Lower leg skin (tissue), 4 donors: ENCODE measurements around the gene KRTAP10-3. TPM values are rescaled to one million over a fixed set of nuclear protein-coding genes. Genes with fewer than 3 reads are reported as not detected.
A peak's percentile ranks its signal among the peaks of the same experiment; 100 is the strongest.
"Not testable (repeated sequence)": the region's sequence is repeated elsewhere in the genome, so short reads cannot be mapped to it uniquely, and the experiment has no call there.

Source experiments
- DNase-seq, 2 donors: peaks; one replicate each; pipeline ENCODE4 v3.0.0-alpha.2; 2019; ENCODE audit warnings: low spot score in 2 of 2
- H3K4me3 ChIP-seq: fragments of 200-600 bp; sonication (generic); 2 replicates; pipeline ENCODE4 v1.5.1; 2017; ENCODE audit warnings: mild to moderate bottlenecking, low read depth; ENCODE audit not compliant: poor library complexity, severe bottlenecking
- POLR2A ChIP-seq, 2 donors: fragments of 450-650 bp; IDR thresholded peaks; one replicate each; pipeline ENCODE4 v1.6.1; 2016 to 2017; ENCODE audit warnings: antibody characterized with exemption in 2 of 2, mild to moderate bottlenecking in 1 of 2, moderate library complexity in 1 of 2
- WGBS, 2 donors: methylation state at CpG; one replicate each; pipeline ENCODE4 v1.1.5; 2018; 5-methylcytosine and 5-hydroxymethylcytosine counted together
- intact Hi-C: fragments of 100-400 bp; cut with DNase I; formaldehyde crosslinking; loops from one replicate; pipeline ENCODE4 v1.15.0; 2023; ENCODE audit warnings: low total_unique reads
- total RNA-seq, 4 donors: library from RNA; depleted of rRNA; stranded (reverse); fragments of >200 nt; gene quantifications; one replicate each; pipeline ENCODE4 v1.1.0, GENCODE V29; 2016
- TF ChIP-seq, protein P1 (sequence below), 3 donors: fragments of 450-650 bp; IDR thresholded peaks; one replicate each; pipeline ENCODE4 v1.5.1; 2016; ENCODE audit warnings: antibody characterized with exemption in 3 of 3, mild to moderate bottlenecking in 3 of 3, moderate library complexity in 2 of 3

KRTAP10-3 gene
- total RNA-seq, 4 donors from 2014 or later = 4.8 TPM; not detected in 3

DNA sequence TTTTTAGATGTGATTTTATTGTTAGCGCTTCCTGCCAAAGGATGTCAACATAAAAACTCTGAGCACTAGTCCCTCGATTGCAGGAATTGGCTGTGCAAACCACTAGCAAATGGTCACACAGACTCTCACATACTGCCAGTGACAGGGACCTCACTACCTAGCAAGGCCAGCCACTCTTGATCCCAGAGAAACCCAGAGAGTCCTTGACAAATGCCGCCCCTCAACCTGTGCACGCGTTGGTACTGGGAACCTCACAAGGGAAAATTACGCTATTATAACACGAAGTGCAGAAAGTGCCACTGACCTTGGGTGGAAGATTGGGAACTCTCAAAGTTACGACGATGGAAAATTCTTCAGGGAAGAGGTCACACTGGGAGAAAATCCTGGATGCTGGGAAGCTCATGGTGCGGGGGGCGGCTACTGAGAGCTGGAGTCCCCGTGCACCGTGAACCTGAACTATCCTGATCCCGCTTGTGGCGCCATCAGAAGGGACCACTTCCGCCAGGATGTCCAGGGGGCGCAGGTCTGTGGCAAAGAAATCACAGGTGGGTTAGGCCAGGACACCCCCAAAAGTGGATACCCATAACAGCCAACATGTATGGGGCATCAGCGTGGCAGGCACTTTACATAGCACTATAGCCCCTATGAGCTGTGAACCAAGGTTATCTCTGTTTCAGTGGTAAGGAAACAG lies 9.0 kb upstream of the KRTAP10-3 start:
- 91 to 92% methylated on average over 18 of the region's 18 CpGs for WGBS, 2 donors
- intact Hi-C loops = no loop called here
- TF ChIP-seq, protein P1, sequence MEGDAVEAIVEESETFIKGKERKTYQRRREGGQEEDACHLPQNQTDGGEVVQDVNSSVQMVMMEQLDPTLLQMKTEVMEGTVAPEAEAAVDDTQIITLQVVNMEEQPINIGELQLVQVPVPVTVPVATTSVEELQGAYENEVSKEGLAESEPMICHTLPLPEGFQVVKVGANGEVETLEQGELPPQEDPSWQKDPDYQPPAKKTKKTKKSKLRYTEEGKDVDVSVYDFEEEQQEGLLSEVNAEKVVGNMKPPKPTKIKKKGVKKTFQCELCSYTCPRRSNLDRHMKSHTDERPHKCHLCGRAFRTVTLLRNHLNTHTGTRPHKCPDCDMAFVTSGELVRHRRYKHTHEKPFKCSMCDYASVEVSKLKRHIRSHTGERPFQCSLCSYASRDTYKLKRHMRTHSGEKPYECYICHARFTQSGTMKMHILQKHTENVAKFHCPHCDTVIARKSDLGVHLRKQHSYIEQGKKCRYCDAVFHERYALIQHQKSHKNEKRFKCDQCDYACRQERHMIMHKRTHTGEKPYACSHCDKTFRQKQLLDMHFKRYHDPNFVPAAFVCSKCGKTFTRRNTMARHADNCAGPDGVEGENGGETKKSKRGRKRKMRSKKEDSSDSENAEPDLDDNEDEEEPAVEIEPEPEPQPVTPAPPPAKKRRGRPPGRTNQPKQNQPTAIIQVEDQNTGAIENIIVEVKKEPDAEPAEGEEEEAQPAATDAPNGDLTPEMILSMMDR (IDR thresholded peaks at IDR 0.05) = no peak
- no peak for TF ChIP-seq POLR2A (IDR thresholded peaks at IDR 0.05)
- H3K4me3 ChIP-seq = no peak overlapping the region
- peak in 1 of 2 donors; percentile 46 for DNase-seq

DNA sequence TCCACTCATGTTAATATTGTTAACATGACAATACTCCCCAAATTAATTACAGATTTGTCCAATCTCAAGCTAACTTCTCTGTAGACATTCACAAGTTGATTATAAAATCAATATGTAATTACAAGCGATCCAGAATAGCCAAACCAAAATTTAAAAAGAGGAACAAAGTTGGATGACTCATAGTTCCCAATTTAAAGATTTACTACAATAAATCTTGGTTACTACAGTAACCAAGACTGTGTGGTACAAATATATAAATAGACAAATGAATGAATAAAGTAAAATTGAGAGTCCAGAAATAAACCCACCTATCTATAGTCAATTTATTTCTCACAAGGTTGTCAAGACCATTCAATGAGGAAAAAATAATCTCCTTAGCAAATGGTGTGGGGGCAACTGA lies 7.8 kb upstream of the KRTAP10-3 start:
- 38 to 50% methylated on average over 1 of the region's 1 CpG for WGBS, 2 donors
- no peak for DNase-seq
- intact Hi-C loops = no loop called here

DNA sequence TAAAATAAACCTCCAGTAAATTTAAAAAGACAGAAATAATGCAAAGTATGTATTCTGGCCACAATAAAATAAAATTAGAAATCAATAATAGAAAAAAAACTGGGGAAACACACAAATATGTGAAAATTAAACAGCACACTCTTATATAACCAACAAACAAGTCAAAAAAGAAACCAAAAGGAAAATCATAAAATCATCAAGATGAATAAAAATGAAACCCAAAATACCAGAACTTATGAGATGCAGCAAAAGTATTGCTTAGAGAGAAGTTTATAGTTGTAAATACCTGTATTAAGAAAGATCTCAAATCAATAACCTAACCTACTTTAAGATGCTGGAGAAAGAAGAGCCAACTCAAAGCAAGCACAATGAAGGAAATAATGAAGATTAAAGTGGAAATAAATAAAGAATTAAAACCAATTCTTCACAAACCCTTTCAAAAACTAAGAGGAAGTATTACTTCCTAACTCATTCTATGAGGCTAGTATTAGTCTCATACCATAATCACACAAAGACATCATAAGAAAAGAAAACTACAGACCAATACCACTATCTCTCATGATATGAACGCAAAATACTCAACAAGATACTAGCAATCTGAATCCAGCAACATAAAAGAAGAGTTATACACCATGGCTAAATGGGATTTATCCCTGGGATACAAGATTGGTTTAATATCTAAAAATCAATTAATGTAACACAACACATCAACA lies 6.4 kb upstream of the KRTAP10-3 start:
- intact Hi-C loops = no loop called here
- no peak overlapping the region for H3K4me3 ChIP-seq
- 79 to 80% methylated on average over 1 of the region's 1 CpG for WGBS, 2 donors
- no peak for DNase-seq
- TF ChIP-seq, protein P1 (IDR thresholded peaks at IDR 0.05) = no peak
- TF ChIP-seq POLR2A (IDR thresholded peaks at IDR 0.05) = no peak

More for the DNA sequence above, 7.8 kb upstream of the KRTAP10-3 start:
- no peak for TF ChIP-seq POLR2A (IDR thresholded peaks at IDR 0.05)
- TF ChIP-seq, protein P1 (IDR thresholded peaks at IDR 0.05) = no peak
- no peak overlapping the region for H3K4me3 ChIP-seq

DNA sequence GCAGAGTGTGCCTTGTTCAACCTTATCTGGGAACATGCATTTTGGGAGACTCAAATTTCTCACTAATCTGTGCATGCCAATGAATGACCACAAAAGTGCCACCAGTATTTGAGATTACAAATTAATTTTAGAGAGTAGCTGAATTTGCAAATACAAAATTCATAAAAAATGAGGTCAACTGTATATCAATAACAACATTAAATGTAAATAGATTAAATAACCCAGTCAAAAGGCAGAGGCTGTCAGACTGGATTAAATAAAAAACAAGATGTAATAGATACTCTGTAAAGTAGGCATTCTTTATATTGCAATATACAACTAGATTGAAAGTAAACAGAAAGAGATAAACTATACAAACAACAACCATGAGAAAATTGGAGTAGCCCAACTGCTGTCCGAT lies 5.5 kb upstream of the KRTAP10-3 start:
- intact Hi-C loops = no loop called here
- WGBS, 2 donors = 97 to 100% methylated on average over 1 of the region's 1 CpG
- DNase-seq = no peak
- TF ChIP-seq, protein P1 (IDR thresholded peaks at IDR 0.05) = no peak
- TF ChIP-seq POLR2A (IDR thresholded peaks at IDR 0.05) = no peak
- H3K4me3 ChIP-seq = no peak overlapping the region

DNA sequence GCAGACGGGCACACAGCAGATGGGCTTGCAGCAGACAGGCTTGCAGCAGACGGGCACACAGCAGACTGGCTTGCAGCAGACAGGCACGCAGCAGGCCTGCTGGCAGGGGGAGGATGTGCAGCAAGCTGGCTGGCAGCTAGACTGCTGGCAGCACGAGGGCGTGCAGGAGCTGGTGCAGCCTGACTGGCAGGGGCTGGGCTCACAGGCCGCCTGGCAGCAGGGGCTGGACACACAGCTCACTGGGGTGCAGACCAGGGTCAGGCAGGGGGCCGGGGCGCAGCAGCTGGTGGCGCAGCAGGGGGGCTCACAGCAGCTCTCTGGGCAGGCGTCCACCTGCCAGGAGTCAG lies 293 bp downstream of the KRTAP10-3 start:
- H3K4me3 ChIP-seq, intact Hi-C loops: not testable (repeated sequence)
- WGBS, 2 donors = 74 to 77% methylated on average over 10 of the region's 10 CpGs
- DNase-seq = peak in 1 of 2 donors; percentile 65

DNA sequence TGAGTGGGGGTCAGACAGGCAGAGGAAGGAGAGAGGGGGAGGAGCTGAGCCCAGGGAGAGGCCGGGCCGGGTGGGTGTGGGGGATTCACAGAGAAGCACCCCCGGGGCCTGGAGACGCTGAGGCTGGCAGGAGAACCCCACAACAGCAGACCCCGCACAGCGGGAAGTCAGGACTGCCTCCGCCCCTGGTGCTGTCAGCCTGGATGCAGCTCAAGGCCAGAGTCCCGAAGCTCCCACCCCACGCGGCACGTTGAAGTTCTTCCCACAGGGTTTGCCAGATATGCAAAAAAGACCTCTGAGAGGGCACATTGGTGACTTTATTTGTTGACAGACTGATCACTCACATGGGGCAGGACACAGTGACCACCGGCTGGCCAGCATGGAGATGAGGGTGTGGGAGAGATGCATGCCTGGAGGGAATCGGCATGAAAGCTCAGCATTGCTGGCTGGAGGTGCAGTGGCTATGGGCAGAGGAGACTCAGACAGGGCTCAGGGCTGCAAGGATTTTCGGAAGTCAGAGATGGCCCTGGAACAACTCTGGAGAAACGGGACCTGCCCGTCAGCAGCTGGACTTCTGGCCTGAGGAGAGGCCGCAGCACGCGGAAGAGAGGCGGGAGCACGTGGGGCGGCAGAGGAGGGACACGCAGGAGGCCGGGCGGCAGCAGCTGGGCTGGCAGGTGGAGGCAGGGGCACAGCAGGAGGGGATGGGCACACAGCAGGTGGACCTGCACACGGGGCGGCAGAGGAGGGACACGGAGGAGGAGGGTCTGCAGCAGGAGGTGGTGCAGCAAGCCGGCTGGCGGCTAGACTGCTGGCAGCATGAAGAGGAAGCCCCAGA lies 885 bp downstream of the KRTAP10-3 start:
- TF ChIP-seq, protein P1 (IDR thresholded peaks at IDR 0.05) = no peak
- TF ChIP-seq POLR2A (IDR thresholded peaks at IDR 0.05) = no peak
- WGBS, 2 donors = 64 to 70% methylated on average over 30 of the region's 30 CpGs
- intact Hi-C loops = no loop called here
- no peak overlapping the region for H3K4me3 ChIP-seq
- DNase-seq = peak in 1 of 2 donors; percentile 80
